Brain microvascular endothelial cell (primary cell): ENCODE results near the gene ATRX.

Experiments used
- DNase-seq: peaks from one replicate; pipeline ENCODE4 v3.0.0-alpha.2; 2020
- H3K27ac ChIP-seq: fragments of 250-450 bp; sonication (Bioruptor Pico); 2 replicates; pipeline ENCODE4 v1.5.1; 2020; ENCODE audit warnings: mild to moderate bottlenecking, moderate library complexity
- H3K27me3 ChIP-seq: fragments of 250-450 bp; sonication (Bioruptor Pico); replicated peaks from 2 replicates; pipeline ENCODE4 v1.5.1; 2020; ENCODE audit warnings: mild to moderate bottlenecking
- H3K36me3 ChIP-seq: fragments of 250-450 bp; sonication (Bioruptor Pico); replicated peaks from 2 replicates; pipeline ENCODE4 v1.5.1; 2020; ENCODE audit warnings: mild to moderate bottlenecking
- H3K4me3 ChIP-seq: 2 replicates; pipeline ENCODE4 v1.5.1; 2011; ENCODE audit warnings: low read depth, mild to moderate bottlenecking, control low read depth, low read length, moderate library complexity
- in situ Hi-C: cut with HindIII; loops from 2 replicates; pipeline ENCODE4 v1.10.0; 2017; ENCODE audit warnings: low sequenced_read_pairs, low pct_ligation_motif_present
- TF ChIP-seq, protein P1 (sequence below): IDR thresholded peaks from 2 replicates; pipeline ENCODE4 v1.5.1; 2011; ENCODE audit warnings: low read depth, mild to moderate bottlenecking, moderate library complexity, low read length, control low read depth, inconsistent platforms; ENCODE audit errors: missing control alignments

The ATRX gene

DNA sequence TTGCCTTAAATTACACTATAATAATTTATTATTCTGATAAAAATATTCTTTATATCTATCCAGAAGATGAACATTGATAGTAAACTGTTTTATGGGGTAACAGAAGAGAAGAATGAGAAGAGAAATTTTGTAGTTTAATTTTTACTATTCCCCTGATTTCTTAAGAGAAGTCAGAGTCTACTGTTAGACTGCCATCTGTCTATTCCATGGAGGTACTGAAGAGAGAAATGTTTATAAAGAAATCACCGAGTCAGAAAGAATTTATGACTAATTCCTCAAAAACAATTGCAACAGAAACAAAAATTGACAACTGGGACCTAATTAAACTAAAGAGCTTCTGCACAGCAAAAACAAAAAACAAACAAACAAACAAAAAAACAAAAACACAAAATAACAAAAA is 188.9 kb downstream of the ATRX start:
- TF ChIP-seq, protein P1, sequence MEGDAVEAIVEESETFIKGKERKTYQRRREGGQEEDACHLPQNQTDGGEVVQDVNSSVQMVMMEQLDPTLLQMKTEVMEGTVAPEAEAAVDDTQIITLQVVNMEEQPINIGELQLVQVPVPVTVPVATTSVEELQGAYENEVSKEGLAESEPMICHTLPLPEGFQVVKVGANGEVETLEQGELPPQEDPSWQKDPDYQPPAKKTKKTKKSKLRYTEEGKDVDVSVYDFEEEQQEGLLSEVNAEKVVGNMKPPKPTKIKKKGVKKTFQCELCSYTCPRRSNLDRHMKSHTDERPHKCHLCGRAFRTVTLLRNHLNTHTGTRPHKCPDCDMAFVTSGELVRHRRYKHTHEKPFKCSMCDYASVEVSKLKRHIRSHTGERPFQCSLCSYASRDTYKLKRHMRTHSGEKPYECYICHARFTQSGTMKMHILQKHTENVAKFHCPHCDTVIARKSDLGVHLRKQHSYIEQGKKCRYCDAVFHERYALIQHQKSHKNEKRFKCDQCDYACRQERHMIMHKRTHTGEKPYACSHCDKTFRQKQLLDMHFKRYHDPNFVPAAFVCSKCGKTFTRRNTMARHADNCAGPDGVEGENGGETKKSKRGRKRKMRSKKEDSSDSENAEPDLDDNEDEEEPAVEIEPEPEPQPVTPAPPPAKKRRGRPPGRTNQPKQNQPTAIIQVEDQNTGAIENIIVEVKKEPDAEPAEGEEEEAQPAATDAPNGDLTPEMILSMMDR = peak; percentile 19
- no peak overlapping the region for H3K4me3 ChIP-seq
- DNase-seq = no peak
- in situ Hi-C loops = no loop called here
- H3K36me3 ChIP-seq = no peaks in the 10 kb centered on the region
- no peak overlapping the region for H3K27ac ChIP-seq
- H3K27me3 ChIP-seq = no peaks in the 10 kb centered on the region

DNA sequence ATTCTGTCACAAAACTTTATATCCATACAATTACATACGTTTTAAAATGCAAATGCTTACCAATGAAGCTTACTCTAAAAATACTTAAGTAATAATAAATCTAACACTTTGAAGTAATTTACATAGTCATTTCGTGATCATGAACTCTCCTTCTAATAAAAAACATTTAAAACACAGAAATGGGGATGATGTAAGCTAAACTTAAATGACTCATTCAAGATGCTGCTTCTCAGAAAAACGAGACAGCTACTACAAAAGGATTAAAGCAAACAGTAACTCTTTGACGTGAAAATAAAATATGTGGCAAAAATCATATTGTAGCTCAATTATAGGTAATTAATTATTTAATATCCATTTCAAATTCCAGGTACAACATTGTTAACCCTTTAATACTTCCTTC is 190.2 kb downstream of the ATRX start:
- in situ Hi-C loops = no loop called here
- Histone ChIP-seq H3K4me3 (no peak overlapping the region), H3K36me3 (no peaks in the 10 kb centered on the region), H3K27ac (no peak overlapping the region), H3K27me3 (no peaks in the 10 kb centered on the region)
- TF ChIP-seq, protein P1 = no peak
- no peak for DNase-seq

DNA sequence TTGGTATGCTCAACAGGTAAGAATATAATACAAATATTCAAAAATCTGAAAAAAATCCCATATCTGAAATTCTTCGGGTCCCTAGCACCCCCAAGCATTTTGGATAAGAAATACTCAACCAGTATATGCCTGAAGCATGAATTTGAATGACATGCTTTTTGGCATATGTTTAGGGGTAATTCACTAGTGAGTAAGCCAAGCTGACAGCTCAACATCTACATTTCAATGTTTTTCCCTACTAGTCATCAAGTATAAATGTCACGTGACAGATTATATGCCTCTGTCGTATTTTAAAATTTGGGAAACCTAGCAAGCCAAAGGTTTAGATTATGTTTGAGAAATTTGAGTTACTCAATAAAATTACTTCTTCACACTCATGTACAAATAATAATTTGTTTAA is 213.7 kb downstream of the ATRX start:
- H3K36me3 ChIP-seq = no peaks in the 10 kb centered on the region
- no peak overlapping the region for H3K27ac ChIP-seq
- no peaks in the 10 kb centered on the region for H3K27me3 ChIP-seq
- TF ChIP-seq, protein P1 = no peak
- in situ Hi-C loops = no loop called here
- DNase-seq = no peak
- H3K4me3 ChIP-seq = no peak overlapping the region

DNA sequence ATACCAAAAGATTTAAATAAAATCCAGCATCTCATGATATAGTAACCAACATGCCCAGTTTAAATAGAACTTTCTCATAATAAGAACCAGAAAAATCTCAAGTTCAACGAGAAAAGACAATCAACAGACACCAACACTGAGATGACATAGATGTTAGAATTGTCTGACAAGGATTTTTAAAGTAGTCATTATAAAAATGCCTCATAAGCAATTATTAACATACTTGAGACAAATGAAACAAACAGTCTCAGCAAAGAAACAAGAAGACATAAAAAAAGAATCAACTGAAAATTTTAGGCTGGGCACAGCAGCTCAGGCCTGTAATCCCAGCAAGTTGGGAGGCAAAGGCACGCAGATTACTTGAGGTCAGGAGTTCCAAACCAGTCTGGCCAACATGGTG is 220.7 kb downstream of the ATRX start:
- Histone ChIP-seq H3K36me3 (no peaks in the 10 kb centered on the region), H3K4me3 (no peak overlapping the region), H3K27me3 (no peaks in the 10 kb centered on the region), H3K27ac (no peak overlapping the region)
- in situ Hi-C loops = no loop called here
- no peak for DNase-seq
- TF ChIP-seq, protein P1 = no peak

DNA sequence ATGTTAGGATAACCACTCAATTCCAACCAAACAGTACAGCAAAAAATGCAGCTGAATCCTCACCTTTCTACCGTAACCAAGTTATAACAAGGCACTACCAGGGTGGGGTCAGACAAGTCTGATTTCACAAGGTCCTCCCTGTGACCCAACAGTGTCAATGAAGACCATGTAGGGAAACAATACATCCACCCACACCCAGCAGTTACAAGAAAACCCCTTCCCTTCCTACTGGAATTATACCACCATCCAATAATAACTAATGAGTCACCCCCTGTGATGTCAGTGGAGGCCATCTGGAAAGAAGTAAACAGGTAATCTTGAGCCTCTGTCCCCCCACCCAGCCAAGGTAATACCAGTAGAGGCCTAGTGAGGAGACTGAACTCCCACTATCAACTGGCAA is 221.2 kb downstream of the ATRX start:
- no peak for DNase-seq
- Histone ChIP-seq H3K27me3 (no peaks in the 10 kb centered on the region), H3K36me3 (no peaks in the 10 kb centered on the region), H3K27ac (no peak overlapping the region), H3K4me3 (no peak overlapping the region)
- in situ Hi-C loops = no loop called here
- TF ChIP-seq, protein P1 = no peak

DNA sequence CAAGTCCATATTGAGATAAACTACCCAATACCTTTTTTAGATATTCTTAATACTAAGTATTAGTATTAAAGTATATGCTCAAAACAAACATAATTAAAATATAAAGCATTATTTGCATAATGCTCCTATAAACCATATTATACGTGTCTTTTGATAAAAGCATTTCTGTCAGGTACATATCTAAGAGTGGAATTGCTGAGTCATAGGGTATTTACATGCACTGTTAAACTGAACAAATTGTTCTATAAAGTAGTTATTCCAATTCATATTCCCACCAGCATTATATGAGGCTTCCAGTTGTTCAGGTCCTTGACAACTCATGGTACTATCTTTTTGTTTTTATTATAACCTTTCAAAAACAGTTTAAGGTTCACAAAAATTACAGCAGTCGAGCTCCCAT is 224.6 kb downstream of the ATRX start:
- Histone ChIP-seq H3K4me3 (no peak overlapping the region), H3K27me3 (no peaks in the 10 kb centered on the region), H3K36me3 (no peaks in the 10 kb centered on the region), H3K27ac (no peak overlapping the region)
- TF ChIP-seq, protein P1 = no peak
- no peak for DNase-seq
- in situ Hi-C loops = no loop called here
